Osteocyte (in vitro differentiated cells): Measurements from ENCODE around the gene HMCN1. TPM values are rescaled to one million over a fixed set of nuclear protein-coding genes. Genes with fewer than 3 reads are reported as not detected.

Source experiments
- DNase-seq: peaks from one replicate; pipeline ENCODE4 v3.0.0; 2021; ENCODE audit warnings: mixed read lengths; ENCODE audit not compliant: unreplicated experiment; ENCODE audit errors: extremely low spot score
- H3K27ac Mint-ChIP-seq: one replicate; pipeline ENCODE4 v1.8.0; 2021; ENCODE audit warnings: mild to moderate bottlenecking, mixed read lengths; ENCODE audit not compliant: unreplicated experiment
- H3K27me3 Mint-ChIP-seq: one replicate; pipeline ENCODE4 v1.8.0; 2021; ENCODE audit warnings: mixed read lengths; ENCODE audit not compliant: unreplicated experiment
- H3K36me3 Mint-ChIP-seq: one replicate; pipeline ENCODE4 v1.8.0; 2021; ENCODE audit warnings: mixed read lengths; ENCODE audit not compliant: unreplicated experiment
- H3K4me1 Mint-ChIP-seq: one replicate; pipeline ENCODE4 v1.8.0; 2021; ENCODE audit warnings: mixed read lengths; ENCODE audit not compliant: unreplicated experiment
- H3K4me3 Mint-ChIP-seq: one replicate; pipeline ENCODE4 v1.8.0; 2021; ENCODE audit warnings: mild to moderate bottlenecking, moderate library complexity, mixed read lengths; ENCODE audit not compliant: unreplicated experiment
- H3K9me3 Mint-ChIP-seq: one replicate; pipeline ENCODE4 v1.8.0; 2021; ENCODE audit warnings: mixed read lengths; ENCODE audit not compliant: unreplicated experiment
- total RNA-seq: library from RNA; stranded (reverse); gene quantifications from 2 replicates; pipeline ENCODE4 v1.2.1, GENCODE V29; 2021
- TF ChIP-seq, protein P1 (sequence below): fragments of 200-600 bp; sonication (generic); IDR thresholded peaks from 2 replicates; pipeline ENCODE4 v1.5.0; 2021; ENCODE audit warnings: antibody characterized with exemption, mild to moderate bottlenecking, moderate library complexity

The HMCN1 gene
- total RNA-seq, 1 donor from 2014 or later, result 91.4 TPM

DNA sequence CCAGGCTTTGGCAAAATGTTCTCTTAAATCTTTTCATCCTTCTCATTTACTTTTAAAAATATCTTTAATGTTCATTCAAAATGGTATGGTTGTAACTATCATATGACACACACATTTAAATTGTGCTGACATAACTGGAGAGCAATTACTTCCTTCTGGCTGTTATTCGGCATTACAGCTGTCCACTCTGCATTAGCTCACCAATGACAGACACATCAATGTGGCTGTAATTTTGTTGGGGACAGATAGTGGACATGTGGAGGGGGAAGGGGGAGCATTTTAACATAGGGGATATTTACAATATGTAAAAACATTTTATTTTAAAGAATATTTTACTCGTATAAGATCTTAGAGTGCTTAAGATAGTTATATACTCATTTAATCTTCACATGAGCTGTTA, 319.8 kb downstream of the HMCN1 start:
- Mint-ChIP-seq H3K4me1 (no peaks in the 10 kb centered on the region), H3K27ac (no peak overlapping the region), H3K4me3 (no peak overlapping the region), H3K9me3 (no peaks in the 10 kb centered on the region), H3K36me3 (peaks cover 54% of the 10 kb centered on the region), H3K27me3 (no peaks in the 10 kb centered on the region)
- TF ChIP-seq, protein P1, sequence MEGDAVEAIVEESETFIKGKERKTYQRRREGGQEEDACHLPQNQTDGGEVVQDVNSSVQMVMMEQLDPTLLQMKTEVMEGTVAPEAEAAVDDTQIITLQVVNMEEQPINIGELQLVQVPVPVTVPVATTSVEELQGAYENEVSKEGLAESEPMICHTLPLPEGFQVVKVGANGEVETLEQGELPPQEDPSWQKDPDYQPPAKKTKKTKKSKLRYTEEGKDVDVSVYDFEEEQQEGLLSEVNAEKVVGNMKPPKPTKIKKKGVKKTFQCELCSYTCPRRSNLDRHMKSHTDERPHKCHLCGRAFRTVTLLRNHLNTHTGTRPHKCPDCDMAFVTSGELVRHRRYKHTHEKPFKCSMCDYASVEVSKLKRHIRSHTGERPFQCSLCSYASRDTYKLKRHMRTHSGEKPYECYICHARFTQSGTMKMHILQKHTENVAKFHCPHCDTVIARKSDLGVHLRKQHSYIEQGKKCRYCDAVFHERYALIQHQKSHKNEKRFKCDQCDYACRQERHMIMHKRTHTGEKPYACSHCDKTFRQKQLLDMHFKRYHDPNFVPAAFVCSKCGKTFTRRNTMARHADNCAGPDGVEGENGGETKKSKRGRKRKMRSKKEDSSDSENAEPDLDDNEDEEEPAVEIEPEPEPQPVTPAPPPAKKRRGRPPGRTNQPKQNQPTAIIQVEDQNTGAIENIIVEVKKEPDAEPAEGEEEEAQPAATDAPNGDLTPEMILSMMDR, result no peak
- DNase-seq, result no peak

DNA sequence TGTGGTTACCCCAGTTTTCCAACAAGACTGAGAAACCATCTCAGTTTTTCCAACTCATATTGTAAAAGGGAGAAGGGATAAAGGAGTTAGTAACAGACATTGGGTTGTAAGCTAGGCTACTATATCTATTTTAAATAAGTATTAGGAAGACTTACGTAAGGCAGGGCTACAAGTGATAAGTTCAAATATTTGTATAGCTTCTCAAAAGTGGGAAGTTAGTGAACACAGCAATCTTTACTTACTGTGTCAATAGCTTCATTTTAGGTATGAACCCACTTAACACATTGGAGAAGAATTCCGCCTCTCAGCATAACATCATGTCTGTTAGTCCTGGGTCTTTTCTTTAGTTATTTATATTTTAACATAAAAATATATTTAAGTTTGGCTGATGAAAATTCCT, 320.7 kb downstream of the HMCN1 start:
- no peaks in the 10 kb centered on the region for H3K27me3 Mint-ChIP-seq
- TF ChIP-seq, protein P1, result no peak
- no peaks in the 10 kb centered on the region for H3K9me3 Mint-ChIP-seq
- H3K4me3 Mint-ChIP-seq, result no peak overlapping the region
- H3K36me3 Mint-ChIP-seq, result peaks cover 54% of the 10 kb centered on the region
- no peak overlapping the region for H3K27ac Mint-ChIP-seq
- H3K4me1 Mint-ChIP-seq, result no peaks in the 10 kb centered on the region
- no peak for DNase-seq

DNA sequence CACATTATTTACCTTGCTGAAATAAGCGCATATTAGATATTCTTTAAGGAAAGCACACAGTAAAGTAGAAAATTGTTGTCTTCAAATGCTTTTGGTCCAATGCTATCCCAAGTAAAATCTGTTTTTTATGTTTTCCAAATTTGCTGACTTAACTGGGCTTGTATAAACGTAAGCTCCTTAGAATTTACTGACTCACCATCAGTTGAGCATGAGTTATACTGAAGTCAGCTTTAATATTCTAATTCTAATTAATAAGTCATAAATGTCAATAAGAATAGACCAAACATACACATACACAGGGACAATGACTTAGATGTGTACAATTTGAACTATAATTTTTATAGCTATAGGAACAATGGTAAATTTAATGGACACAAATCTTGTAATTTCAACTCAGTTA, 321.7 kb downstream of the HMCN1 start:
- H3K27me3 Mint-ChIP-seq, result no peaks in the 10 kb centered on the region
- no peaks in the 10 kb centered on the region for H3K4me1 Mint-ChIP-seq
- H3K27ac Mint-ChIP-seq, result no peak overlapping the region
- H3K9me3 Mint-ChIP-seq, result no peaks in the 10 kb centered on the region
- DNase-seq, result no peak
- no peak overlapping the region for H3K4me3 Mint-ChIP-seq
- TF ChIP-seq, protein P1, result no peak
- peaks cover 50% of the 10 kb centered on the region for H3K36me3 Mint-ChIP-seq

GRCh38 chr1:186057086-186057485, 322.9 kb downstream of the HMCN1 start:
- no peaks in the 10 kb centered on the region for H3K4me1 Mint-ChIP-seq
- H3K36me3 Mint-ChIP-seq, result peaks cover 43% of the 10 kb centered on the region
- TF ChIP-seq, protein P1, result no peak
- no peak overlapping the region for H3K27ac Mint-ChIP-seq
- no peak overlapping the region for H3K4me3 Mint-ChIP-seq
- DNase-seq, result no peak
- no peaks in the 10 kb centered on the region for H3K27me3 Mint-ChIP-seq
- H3K9me3 Mint-ChIP-seq, result no peaks in the 10 kb centered on the region

DNA sequence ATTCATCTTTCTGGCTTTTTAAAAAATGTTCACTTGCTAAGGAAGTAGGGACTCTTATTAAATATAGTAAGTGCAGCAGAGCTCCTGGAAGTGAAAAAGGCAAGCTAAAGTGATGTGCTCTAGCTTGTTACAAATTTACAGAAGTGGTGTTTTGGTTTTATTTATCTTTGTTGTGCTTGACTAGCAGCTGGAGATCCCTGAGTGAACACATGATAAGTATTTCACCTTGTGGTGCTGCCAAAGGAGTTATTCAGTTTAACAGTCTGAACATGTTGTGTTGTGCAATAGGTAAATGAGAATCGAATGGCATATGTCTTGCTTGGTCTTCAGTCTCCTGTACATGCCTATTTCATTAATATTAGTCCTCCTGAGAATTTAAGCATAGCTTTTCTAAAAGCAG, 325.1 kb downstream of the HMCN1 start:
- no peaks in the 10 kb centered on the region for H3K4me1 Mint-ChIP-seq
- no peaks in the 10 kb centered on the region for H3K9me3 Mint-ChIP-seq
- no peaks in the 10 kb centered on the region for H3K27me3 Mint-ChIP-seq
- no peak overlapping the region for H3K27ac Mint-ChIP-seq
- no peak for DNase-seq
- no peak overlapping the region for H3K4me3 Mint-ChIP-seq
- peaks cover 40% of the 10 kb centered on the region for H3K36me3 Mint-ChIP-seq
- TF ChIP-seq, protein P1, result no peak
